NB4 (cell line): Measurements from ENCODE around the gene SKP1.

Experiments
- DNase-seq: peaks from one replicate; pipeline ENCODE4 v3.0.0; 2010; ENCODE audit warnings: low read depth
- H3K4me3 ChIP-seq: one replicate; pipeline ENCODE4 v1.5.1; 2011; ENCODE audit warnings: mild to moderate bottlenecking, low read depth, low read length, moderate library complexity
- MYC ChIP-seq: IDR thresholded peaks from 2 replicates; pipeline ENCODE4 v1.6.1; 2011; ENCODE audit warnings: low read depth, low read length
- POLR2A ChIP-seq: IDR thresholded peaks from 2 replicates; pipeline ENCODE4 v1.6.1; 2011; ENCODE audit warnings: mild to moderate bottlenecking; ENCODE audit not compliant: insufficient read length; ENCODE audit errors: extremely low read depth
- TF ChIP-seq, protein P1 (sequence below): IDR thresholded peaks from 2 replicates; pipeline ENCODE4 v1.6.1; 2011; ENCODE audit warnings: low read depth, low read length
- TF ChIP-seq, protein P2 (sequence below): IDR thresholded peaks from one replicate; pipeline ENCODE4 v1.5.1; 2012; ENCODE audit warnings: low read depth, low read length

SKP1 gene

DNA sequence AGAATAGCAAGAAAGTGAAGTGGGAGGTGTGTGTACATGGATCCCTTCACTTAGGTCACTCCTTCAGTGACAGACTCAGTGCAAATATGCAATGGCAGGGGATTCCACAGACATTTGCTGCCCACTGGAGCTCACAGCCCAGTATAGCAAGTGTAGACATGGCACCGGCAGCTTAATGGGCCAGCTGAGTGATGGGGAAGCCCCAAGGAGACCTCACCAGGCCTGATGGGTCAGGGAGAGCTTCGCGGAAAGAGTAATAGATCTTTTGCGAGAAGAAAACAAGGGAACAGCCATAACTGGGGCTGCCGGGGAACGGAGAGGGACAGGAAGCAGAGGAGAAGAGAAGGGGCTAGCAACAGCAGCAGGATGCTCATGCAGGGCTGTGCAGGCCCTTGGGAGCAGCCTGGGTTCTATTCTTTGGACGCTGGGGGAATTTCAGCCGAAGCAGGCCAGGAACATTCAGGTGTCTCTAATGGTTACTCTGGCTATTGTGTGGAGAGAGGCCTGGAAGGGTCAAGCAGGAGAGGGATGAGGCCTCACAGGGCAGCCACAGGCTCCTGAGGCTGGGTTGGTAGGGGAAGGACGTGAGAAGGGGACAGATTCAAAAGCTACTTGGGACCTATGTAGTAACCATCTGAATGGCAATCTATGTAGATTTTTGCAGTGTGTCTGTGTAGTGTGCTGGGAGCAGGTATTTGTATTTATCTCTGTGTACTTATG, 35.3 kb downstream of the SKP1 start:
- no peak for TF ChIP-seq MYC
- TF ChIP-seq POLR2A: no peak
- TF ChIP-seq, protein P1, sequence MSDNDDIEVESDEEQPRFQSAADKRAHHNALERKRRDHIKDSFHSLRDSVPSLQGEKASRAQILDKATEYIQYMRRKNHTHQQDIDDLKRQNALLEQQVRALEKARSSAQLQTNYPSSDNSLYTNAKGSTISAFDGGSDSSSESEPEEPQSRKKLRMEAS: no peak
- TF ChIP-seq, protein P2, sequence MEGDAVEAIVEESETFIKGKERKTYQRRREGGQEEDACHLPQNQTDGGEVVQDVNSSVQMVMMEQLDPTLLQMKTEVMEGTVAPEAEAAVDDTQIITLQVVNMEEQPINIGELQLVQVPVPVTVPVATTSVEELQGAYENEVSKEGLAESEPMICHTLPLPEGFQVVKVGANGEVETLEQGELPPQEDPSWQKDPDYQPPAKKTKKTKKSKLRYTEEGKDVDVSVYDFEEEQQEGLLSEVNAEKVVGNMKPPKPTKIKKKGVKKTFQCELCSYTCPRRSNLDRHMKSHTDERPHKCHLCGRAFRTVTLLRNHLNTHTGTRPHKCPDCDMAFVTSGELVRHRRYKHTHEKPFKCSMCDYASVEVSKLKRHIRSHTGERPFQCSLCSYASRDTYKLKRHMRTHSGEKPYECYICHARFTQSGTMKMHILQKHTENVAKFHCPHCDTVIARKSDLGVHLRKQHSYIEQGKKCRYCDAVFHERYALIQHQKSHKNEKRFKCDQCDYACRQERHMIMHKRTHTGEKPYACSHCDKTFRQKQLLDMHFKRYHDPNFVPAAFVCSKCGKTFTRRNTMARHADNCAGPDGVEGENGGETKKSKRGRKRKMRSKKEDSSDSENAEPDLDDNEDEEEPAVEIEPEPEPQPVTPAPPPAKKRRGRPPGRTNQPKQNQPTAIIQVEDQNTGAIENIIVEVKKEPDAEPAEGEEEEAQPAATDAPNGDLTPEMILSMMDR: no peak
- no peak overlapping the region for H3K4me3 ChIP-seq
- no peak for DNase-seq

DNA sequence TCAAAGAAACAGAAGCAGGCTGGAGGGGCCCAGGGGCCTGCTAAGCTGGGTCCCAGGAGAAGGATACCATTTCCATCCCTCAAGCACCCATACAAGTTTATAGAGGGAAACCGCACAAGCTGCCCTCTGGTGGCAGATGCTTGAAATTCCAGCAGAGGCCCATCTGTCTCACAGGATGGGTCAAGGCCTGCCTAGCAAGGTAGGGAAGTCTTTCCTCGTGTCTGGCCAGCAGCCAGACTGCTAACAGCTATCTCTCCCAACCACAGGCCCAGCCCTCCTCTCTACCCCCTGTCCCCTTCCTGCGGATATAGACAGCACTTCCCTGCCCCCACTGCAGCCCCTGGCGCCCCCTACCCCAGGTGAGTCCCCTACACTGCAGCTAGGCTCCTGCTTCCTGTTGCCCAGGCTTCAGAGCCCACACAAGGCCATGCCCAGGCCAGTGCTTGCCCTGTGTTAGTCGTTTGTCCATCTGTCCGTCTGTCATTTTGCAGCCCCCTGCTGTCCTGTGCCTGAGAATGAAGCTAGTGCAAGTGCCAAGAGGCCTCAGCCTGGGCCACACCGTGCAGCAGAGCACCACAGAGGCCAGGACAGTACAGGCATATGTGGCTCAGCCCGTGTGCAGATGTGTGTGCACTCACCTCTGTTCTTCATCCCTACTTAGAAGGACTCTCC, 36.1 kb downstream of the SKP1 start:
- TF ChIP-seq MYC (no peak), POLR2A (no peak)
- TF ChIP-seq, protein P1: no peak
- TF ChIP-seq, protein P2: peak; percentile 74
- DNase-seq: peak; percentile 75
- no peak overlapping the region for H3K4me3 ChIP-seq

DNA sequence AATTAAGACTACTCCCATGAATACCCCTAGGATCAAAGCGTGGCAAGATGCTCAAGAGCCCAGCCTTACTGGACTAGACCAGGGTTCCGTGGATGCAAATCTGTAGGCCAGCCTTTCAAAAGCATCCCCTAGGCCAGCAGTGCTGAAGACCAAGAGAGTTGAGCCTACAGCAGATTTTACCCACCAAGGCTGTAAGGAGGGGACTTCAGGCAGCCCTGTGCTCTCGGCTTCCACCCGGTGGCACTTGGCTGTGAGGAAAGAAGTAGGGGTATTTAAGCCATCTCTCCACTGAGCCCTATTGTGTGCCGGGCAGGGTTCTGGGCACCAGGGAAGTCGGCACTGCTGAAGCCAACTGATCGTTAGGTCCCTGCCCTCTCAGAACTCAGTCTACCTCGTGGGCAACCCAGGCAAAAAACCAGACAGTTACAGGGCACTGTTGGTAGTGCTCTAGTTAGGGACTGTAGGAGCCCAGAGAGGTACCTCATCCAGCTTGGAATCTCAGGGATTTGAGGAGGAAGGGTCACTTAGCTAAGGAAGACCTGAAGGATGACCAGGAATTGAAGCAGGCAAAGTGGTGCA, 36.8 kb downstream of the SKP1 start:
- DNase-seq: no peak
- no peak overlapping the region for H3K4me3 ChIP-seq
- no peak for TF ChIP-seq POLR2A
- TF ChIP-seq, protein P1: no peak
- no peak for TF ChIP-seq MYC
- TF ChIP-seq, protein P2: no peak

DNA sequence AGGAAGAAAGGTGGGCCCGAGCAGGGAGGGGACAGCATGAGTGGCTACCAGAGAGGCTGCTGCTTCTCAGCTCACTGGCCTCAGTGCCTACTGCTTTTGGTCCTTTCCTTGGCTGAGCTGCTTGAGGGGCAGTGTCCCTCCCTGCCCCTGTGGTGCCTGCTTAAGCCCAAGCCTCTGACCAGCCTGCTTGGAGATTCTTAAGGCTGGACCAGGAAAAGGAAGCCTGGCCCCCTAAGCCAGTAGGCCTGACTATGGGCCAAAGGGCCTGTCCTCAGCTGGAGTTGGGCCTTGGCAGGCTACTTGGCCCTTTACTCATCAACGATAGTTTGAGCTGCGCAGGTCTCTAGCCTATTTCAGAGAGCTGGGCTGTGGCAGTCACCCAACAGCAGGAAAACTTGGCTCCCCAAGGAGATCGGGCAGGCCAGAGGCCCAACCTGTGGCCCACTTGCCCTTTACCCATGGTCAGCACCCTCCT, 37.3 kb downstream of the SKP1 start:
- no peak overlapping the region for H3K4me3 ChIP-seq
- TF ChIP-seq, protein P2: no peak
- no peak for TF ChIP-seq POLR2A
- TF ChIP-seq, protein P1: no peak
- no peak for TF ChIP-seq MYC
- DNase-seq: no peak

DNA sequence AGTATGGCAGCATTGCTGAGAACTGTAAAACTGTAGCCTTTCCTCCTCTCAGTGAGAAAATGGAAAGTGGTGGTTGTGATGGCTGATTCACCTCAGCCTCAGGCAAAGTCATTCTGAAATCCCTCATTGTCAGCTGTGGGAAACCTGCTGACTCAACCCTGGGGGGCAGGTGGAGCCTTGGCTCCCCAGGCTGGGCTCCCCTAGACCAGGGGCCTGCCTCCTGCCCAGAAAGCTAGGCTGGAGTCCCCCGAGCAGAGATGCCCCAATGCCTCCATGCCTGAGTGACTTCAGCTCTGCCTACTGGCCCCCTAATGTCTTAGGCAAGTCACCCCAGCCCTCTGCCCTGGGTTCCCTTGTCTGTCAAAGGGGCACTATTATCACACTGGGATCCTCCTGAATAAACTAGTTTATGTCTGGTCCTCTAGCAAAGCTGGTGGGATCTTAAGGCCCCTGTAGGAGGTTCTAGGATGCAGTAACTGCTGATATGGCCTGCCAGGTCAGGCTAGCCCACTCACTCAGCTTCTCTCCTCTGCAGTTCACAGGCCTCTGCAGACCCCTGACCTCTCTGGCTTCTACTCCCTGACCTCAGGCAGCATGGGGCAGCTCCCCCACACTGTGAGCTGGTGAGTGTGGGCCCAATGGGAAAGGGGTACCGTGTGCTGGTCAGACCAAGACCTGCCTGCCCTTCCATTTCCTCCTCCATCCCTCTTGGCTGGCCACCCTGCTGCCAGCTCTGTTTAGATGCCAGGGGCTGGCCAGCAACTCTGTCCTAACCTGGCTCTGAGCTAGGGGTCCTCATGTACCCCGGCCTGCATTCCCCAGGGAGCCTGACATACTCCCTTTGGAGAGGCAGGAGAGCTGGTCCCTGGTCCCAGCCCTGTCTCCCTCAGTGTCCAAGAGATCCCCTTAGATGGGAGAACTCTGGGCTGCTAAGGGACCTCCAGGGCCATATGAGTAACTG, 38.1 kb downstream of the SKP1 start:
- TF ChIP-seq MYC (no peak), POLR2A (no peak)
- TF ChIP-seq, protein P1: no peak
- TF ChIP-seq, protein P2: no peak
- no peak overlapping the region for H3K4me3 ChIP-seq
- DNase-seq: no peak
